DOHH2 (cell line): ENCODE data around the gene SMC4.

Source experiments
- H3F3A ChIP-seq: fragments of 200-600 bp; sonication (generic), shearing (Covaris generic); 2 replicates; pipeline ENCODE4 v1.6.0; 2016; ENCODE audit warnings: antibody characterized with exemption, mild to moderate bottlenecking; ENCODE audit not compliant: control insufficient read depth, insufficient read depth
- H3K27ac ChIP-seq: fragments of 200-600 bp; sonication (generic); 2 replicates; pipeline ENCODE4 v1.5.1; 2014; ENCODE audit warnings: low read depth, mild to moderate bottlenecking, low read length, moderate library complexity
- H3K27me3 ChIP-seq: fragments of 200-600 bp; sonication (generic); 2 replicates; pipeline ENCODE4 v1.6.1; 2014; ENCODE audit warnings: mild to moderate bottlenecking, low read length, mixed read lengths; ENCODE audit not compliant: control insufficient read depth
- H3K36me3 ChIP-seq: fragments of 200-600 bp; sonication (generic); 2 replicates; pipeline ENCODE4 v1.6.1; 2014; ENCODE audit warnings: mild to moderate bottlenecking, low read length, moderate library complexity, mixed read lengths; ENCODE audit not compliant: control insufficient read depth
- H3K4me1 ChIP-seq: fragments of 200-600 bp; sonication (generic); 2 replicates; pipeline ENCODE4 v1.6.1; 2014; ENCODE audit warnings: mild to moderate bottlenecking, low read length, mixed read lengths; ENCODE audit not compliant: control insufficient read depth
- H3K4me2 ChIP-seq: fragments of 200-600 bp; sonication (generic); 2 replicates; pipeline ENCODE4 v1.6.0; 2014; ENCODE audit warnings: mild to moderate bottlenecking, low read length, moderate library complexity
- H3K4me3 ChIP-seq: fragments of 200-600 bp; sonication (generic); 2 replicates; pipeline ENCODE4 v1.5.1; 2014; ENCODE audit warnings: mild to moderate bottlenecking, low read length, mixed read lengths
- H3K79me2 ChIP-seq: fragments of 200-600 bp; sonication (generic); 2 replicates; pipeline ENCODE4 v1.6.1; 2014; ENCODE audit warnings: mild to moderate bottlenecking, low read length, mixed read lengths; ENCODE audit not compliant: control insufficient read depth
- H3K9me2 ChIP-seq: fragments of 200-600 bp; sonication (generic); replicated peaks from 2 replicates; pipeline ENCODE4 v1.6.1; 2014; ENCODE audit warnings: mild to moderate bottlenecking, low read length, mixed read lengths; ENCODE audit not compliant: control insufficient read depth
- H3K9me3 ChIP-seq: fragments of 200-600 bp; sonication (generic); 2 replicates; pipeline ENCODE4 v1.6.1; 2014; ENCODE audit warnings: antibody characterized with exemption, low read length, mixed read lengths; ENCODE audit not compliant: control insufficient read depth, insufficient read depth
- H4K20me1 ChIP-seq: fragments of 200-600 bp; sonication (generic); 2 replicates; pipeline ENCODE4 v1.6.0; 2014; ENCODE audit warnings: low read depth, mild to moderate bottlenecking, antibody characterized with exemption, low read length, moderate library complexity; ENCODE audit not compliant: control insufficient read depth, insufficient read depth
- EZH2phosphoT487 ChIP-seq: fragments of 200-600 bp; sonication (generic); IDR thresholded peaks from 2 replicates; pipeline ENCODE4 v1.6.1; 2017; ENCODE audit warnings: borderline replicate concordance, mild to moderate bottlenecking, antibody characterized with exemption, low read length, moderate library complexity, mixed read lengths
- TF ChIP-seq, protein P1 (sequence below): fragments of 200-600 bp; sonication (generic); IDR thresholded peaks from one replicate; pipeline ENCODE4 v1.5.1; 2014; ENCODE audit warnings: antibody characterized with exemption, mild to moderate bottlenecking, low read depth, low read length; ENCODE audit not compliant: poor library complexity, severe bottlenecking

The SMC4 gene

DNA sequence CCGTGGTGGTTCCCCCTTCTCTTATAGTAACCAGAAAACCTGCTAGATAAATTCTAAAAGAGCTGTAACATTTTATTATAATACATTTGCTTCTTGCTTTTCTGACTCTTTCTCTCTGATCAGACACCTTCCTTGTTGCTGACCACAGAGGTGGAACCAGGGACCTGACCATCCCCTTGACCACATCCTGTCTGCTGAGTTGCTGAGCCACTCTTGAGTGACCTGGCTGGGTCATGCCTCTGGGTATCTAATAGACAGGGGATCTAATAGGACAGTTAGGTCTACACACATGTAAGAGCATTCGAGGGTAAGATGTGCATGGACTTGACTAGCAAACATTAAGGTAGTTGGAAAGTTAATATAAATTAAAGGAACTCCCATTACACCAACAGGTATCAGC is 72.9 kb downstream of the SMC4 start:
- H3K27ac ChIP-seq = no peak overlapping the region
- no peak overlapping the region for H3K4me3 ChIP-seq
- no peaks in the 10 kb centered on the region for H3K27me3 ChIP-seq
- H4K20me1 ChIP-seq = no peaks in the 10 kb centered on the region
- H3K9me3 ChIP-seq = peaks cover 26% of the 10 kb centered on the region
- no peaks in the 10 kb centered on the region for H3K9me2 ChIP-seq
- H3K79me2 ChIP-seq = no peaks in the 10 kb centered on the region
- peaks cover 8% of the 10 kb centered on the region; the same call in 1 of the 2 replicates for H3K4me1 ChIP-seq
- no peak for TF ChIP-seq EZH2phosphoT487
- TF ChIP-seq, protein P1, sequence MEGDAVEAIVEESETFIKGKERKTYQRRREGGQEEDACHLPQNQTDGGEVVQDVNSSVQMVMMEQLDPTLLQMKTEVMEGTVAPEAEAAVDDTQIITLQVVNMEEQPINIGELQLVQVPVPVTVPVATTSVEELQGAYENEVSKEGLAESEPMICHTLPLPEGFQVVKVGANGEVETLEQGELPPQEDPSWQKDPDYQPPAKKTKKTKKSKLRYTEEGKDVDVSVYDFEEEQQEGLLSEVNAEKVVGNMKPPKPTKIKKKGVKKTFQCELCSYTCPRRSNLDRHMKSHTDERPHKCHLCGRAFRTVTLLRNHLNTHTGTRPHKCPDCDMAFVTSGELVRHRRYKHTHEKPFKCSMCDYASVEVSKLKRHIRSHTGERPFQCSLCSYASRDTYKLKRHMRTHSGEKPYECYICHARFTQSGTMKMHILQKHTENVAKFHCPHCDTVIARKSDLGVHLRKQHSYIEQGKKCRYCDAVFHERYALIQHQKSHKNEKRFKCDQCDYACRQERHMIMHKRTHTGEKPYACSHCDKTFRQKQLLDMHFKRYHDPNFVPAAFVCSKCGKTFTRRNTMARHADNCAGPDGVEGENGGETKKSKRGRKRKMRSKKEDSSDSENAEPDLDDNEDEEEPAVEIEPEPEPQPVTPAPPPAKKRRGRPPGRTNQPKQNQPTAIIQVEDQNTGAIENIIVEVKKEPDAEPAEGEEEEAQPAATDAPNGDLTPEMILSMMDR = no peak
- no peak overlapping the region for H3K4me2 ChIP-seq
- no peaks in the 10 kb centered on the region for H3F3A ChIP-seq
- no peaks in the 10 kb centered on the region for H3K36me3 ChIP-seq

DNA sequence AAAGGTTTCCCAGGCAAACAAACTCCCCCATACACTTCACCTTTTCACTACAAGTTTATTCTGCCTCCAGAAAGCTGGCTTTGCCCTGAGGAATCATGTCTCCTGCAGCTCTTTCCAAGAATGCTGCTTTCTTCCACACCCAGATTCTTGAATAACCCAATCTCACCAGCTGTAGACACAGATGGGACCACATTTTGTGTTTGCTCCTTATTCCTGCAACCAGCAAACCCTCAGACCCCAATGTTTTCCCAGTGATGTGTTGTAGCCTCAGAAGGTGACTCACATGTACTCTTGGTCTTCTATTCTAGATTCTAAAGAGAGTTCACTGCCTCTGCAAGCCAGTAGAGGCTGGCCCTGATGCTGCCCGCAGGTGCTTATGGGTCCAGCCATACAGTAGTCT is 73.8 kb downstream of the SMC4 start:
- Histone ChIP-seq H3K36me3 (no peaks in the 10 kb centered on the region), H4K20me1 (no peaks in the 10 kb centered on the region), H3K4me3 (no peak overlapping the region), H3K27ac (no peak overlapping the region), H3F3A (no peaks in the 10 kb centered on the region), H3K27me3 (no peaks in the 10 kb centered on the region), H3K79me2 (no peaks in the 10 kb centered on the region), H3K9me2 (no peaks in the 10 kb centered on the region), H3K4me2 (no peak overlapping the region), H3K9me3 (peaks cover 26% of the 10 kb centered on the region), H3K4me1 (peaks cover 8% of the 10 kb centered on the region; the same call in 1 of the 2 replicates)
- TF ChIP-seq EZH2phosphoT487 = no peak
- TF ChIP-seq, protein P1 = no peak

DNA sequence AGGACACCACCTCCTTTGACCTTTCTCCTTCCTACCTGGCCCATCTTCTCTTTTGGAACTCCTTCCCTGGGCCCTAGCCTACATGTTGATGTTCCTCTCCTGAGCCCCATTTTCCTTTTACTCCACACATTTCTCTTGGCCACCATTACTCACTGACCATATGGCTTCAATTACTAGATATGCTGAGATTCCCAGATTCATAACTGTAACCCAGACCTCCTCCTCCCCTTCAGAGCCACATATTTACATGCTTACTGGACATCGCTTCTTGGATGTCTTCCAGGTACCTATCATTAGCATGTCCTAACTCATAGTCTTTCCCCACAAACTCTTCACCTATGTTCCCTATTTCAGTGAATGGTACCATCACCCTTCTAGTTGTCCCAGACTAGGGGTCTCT is 74.5 kb downstream of the SMC4 start:
- Histone ChIP-seq H3F3A (no peaks in the 10 kb centered on the region), H3K79me2 (no peaks in the 10 kb centered on the region), H3K27ac (no peak overlapping the region)

More for the DNA sequence above, 74.5 kb downstream of the SMC4 start:
- Histone ChIP-seq H3K4me3 (no peak overlapping the region), H3K4me1 (peaks cover 8% of the 10 kb centered on the region; the same call in 1 of the 2 replicates), H3K9me2 (no peaks in the 10 kb centered on the region), H3K36me3 (no peaks in the 10 kb centered on the region), H3K9me3 (peaks cover 26% of the 10 kb centered on the region), H3K4me2 (no peak overlapping the region), H3K27me3 (no peaks in the 10 kb centered on the region), H4K20me1 (no peaks in the 10 kb centered on the region)
- TF ChIP-seq, protein P1 = no peak
- TF ChIP-seq EZH2phosphoT487 = no peak
